K562 (cell line): ENCODE measurements around the gene GGT1. TPM values are rescaled to one million over a fixed set of nuclear protein-coding genes. Genes with fewer than 3 reads are reported as not detected.

ENCODE experiments used
- ATAC-seq: fragments of 200-7000 bp; cut with Tn5 transposase; 3 replicates; pipeline ENCODE4 v1.9.1; 2020; ENCODE audit warnings: moderate library complexity
- BruUV-seq: library from RNA; stranded (reverse); fragments of 400-500 nt; replicated peaks from 2 replicates; lab custom pipeline; 2021; lab: Mats Ljungman, UMichigan
- CTCF ChIA-PET: fragments of 300-600 bp; formaldehyde crosslinking; extraction: SDS; loops from one replicate; lab custom pipeline; 2021; ENCODE audit warnings: low intra/inter-chr PET ratio; lab: Yijun Ruan, JAX
- POLR2A ChIA-PET: fragments of 300-600, 350-650 bp; sonication (Branson Sonifier 250); formaldehyde crosslinking; extraction: SDS; loops from one replicate; lab custom pipeline; 2021; ENCODE audit warnings: antibody characterized with exemption, inconsistent platforms; lab: Yijun Ruan, JAX
- DNase-seq, 4 experiments: peaks; one replicate each; pipeline versions ENCODE4 v3.0.0 to v3.0.0-alpha.2; 2011 to 2018; ENCODE audit warnings: low spot score in 3 of 4, mixed read lengths in 3 of 4; ENCODE audit errors: extremely low read depth in 1 of 4
- FAIRE-seq: peaks from 2 replicates; lab custom pipeline; 2011; peaks lifted over from hg19 to GRCh38; lab: Jason Lieb, UNC
- H2AFZ ChIP-seq: 2 replicates; pipeline ENCODE4 v1.6.0; 2011; ENCODE audit warnings: low read depth, low read length, control low read depth, inconsistent platforms
- H3K27ac ChIP-seq: fragments of 200-600 bp; 3 replicates; pipeline ENCODE4 v1.8.0; 2011; ENCODE audit warnings: low read depth, mild to moderate bottlenecking, control low read depth, inconsistent platforms, low read length, moderate library complexity, mixed read lengths; ENCODE audit errors: extremely low read depth
- H3K27me3 ChIP-seq, 2 experiments: fragments of 300-600 bp in 1 of 2; 2 replicates in 1 of 2; 3 replicates in 1 of 2; pipeline versions ENCODE4 v1.6.0 to v1.8.0; 2011; ENCODE audit warnings: inconsistent platforms in 2 of 2, low read length in 2 of 2, mild to moderate bottlenecking in 1 of 2, mixed read lengths in 1 of 2, moderate library complexity in 1 of 2; ENCODE audit not compliant: control insufficient read depth in 2 of 2, insufficient read depth in 2 of 2
- H3K36me3 ChIP-seq: fragments of 300-600 bp; 3 replicates; pipeline ENCODE4 v1.8.0; 2011; ENCODE audit warnings: mild to moderate bottlenecking, low read length, inconsistent platforms; ENCODE audit not compliant: control insufficient read depth, insufficient read depth
- H3K4me1 ChIP-seq, 2 experiments: fragments of 200-600 bp in 1 of 2; replicated peaks in 1 of 2; 2 replicates in 1 of 2; 3 replicates in 1 of 2; pipeline versions ENCODE4 v1.5.1 to v1.8.0; 2011; ENCODE audit warnings: inconsistent platforms in 2 of 2, low read length in 2 of 2, mild to moderate bottlenecking in 1 of 2, mixed read lengths in 1 of 2, moderate library complexity in 1 of 2; ENCODE audit not compliant: control insufficient read depth in 2 of 2, insufficient read depth in 2 of 2
- H3K4me2 ChIP-seq: 2 replicates; pipeline ENCODE4 v1.6.1; 2011; ENCODE audit warnings: low read length, control low read depth, inconsistent platforms, mixed read lengths; ENCODE audit not compliant: insufficient read depth
- H3K4me3 ChIP-seq: fragments of 200-600 bp; sonication (generic), shearing (Covaris generic); 2 replicates; pipeline ENCODE4 v1.5.1; 2016; ENCODE audit warnings: control low read depth, inconsistent platforms
- H3K79me2 ChIP-seq: fragments of 200-600 bp; 3 replicates; pipeline ENCODE4 v1.8.0; 2011; ENCODE audit warnings: low read length, inconsistent platforms; ENCODE audit not compliant: control insufficient read depth, insufficient read depth
- H3K9ac ChIP-seq, 2 experiments: 2 replicates each; pipeline versions ENCODE4 v1.6.0 to v1.6.1; 2011; ENCODE audit warnings: low read depth in 2 of 2, low read length in 2 of 2, control low read depth in 1 of 2, inconsistent platforms in 1 of 2, mild to moderate bottlenecking in 1 of 2, mixed read lengths in 1 of 2; ENCODE audit not compliant: insufficient read depth in 1 of 2
- H3K9me1 ChIP-seq: one replicate; pipeline ENCODE4 v1.6.0; 2011; ENCODE audit warnings: inconsistent platforms, mild to moderate bottlenecking, low read length, moderate library complexity; ENCODE audit not compliant: control insufficient read depth, insufficient read depth
- H3K9me3 ChIP-seq: replicated peaks from 2 replicates; pipeline ENCODE4 v1.5.1; 2011; ENCODE audit warnings: low read depth, low read length, inconsistent platforms; ENCODE audit not compliant: control insufficient read depth, insufficient read depth
- H4K20me1 ChIP-seq: replicated peaks from 2 replicates; pipeline ENCODE4 v1.6.1; 2011; ENCODE audit warnings: low read length, inconsistent platforms, mixed read lengths; ENCODE audit not compliant: control insufficient read depth, insufficient read depth
- E2F6 ChIP-seq, 2 experiments: IDR thresholded peaks; 2 replicates each; pipeline ENCODE4 v1.6.1; 2011; ENCODE audit warnings: borderline replicate concordance in 1 of 2, control low read depth in 1 of 2, low read depth in 1 of 2, low read length in 1 of 2, mild to moderate bottlenecking in 1 of 2, mixed read lengths in 1 of 2, moderate library complexity in 1 of 2; ENCODE audit not compliant: insufficient read depth in 1 of 2, insufficient read length in 1 of 2, poor library complexity in 1 of 2, severe bottlenecking in 1 of 2; ENCODE audit errors: extremely low read depth in 1 of 2
- KDM4B ChIP-seq, 2 experiments: fragments of 450-650 bp in 1 of 2; sonication (generic) in 1 of 2; IDR thresholded peaks; 2 replicates each; pipeline ENCODE4 v1.6.1; 2016 to 2017; ENCODE audit warnings: borderline replicate concordance in 2 of 2, antibody characterized with exemption in 1 of 2, low read depth in 1 of 2, mild to moderate bottlenecking in 1 of 2
- MCM3 ChIP-seq: fragments of 450-650 bp; IDR thresholded peaks from 2 replicates; pipeline ENCODE4 v1.6.1; 2016
- POLR3A ChIP-seq: IDR thresholded peaks from 2 replicates; pipeline ENCODE4 v1.6.1; 2011; ENCODE audit warnings: borderline replicate concordance, mild to moderate bottlenecking, moderate library complexity; ENCODE audit not compliant: insufficient read length, insufficient read depth; ENCODE audit errors: extremely low read depth
- PRPF4 ChIP-seq: fragments of 200-400 bp; formaldehyde crosslinking; IDR thresholded peaks from one replicate; pipeline ENCODE4 v1.6.1; 2017; ENCODE audit warnings: low read length, low read depth, mild to moderate bottlenecking; ENCODE audit not compliant: insufficient read depth, poor library complexity, severe bottlenecking
- ZNF140 ChIP-seq: fragments of 250-450 bp; sonication (Bioruptor Pico); IDR thresholded peaks from 2 replicates; pipeline ENCODE4 v1.8.0; 2021; ENCODE audit warnings: moderate library complexity, mild to moderate bottlenecking, inconsistent platforms
- ZNF316 ChIP-seq: fragments of 450-650 bp; IDR thresholded peaks from 2 replicates; pipeline ENCODE4 v1.6.1; 2016
- WGBS: fragments of 100-300 bp; shearing (Covaris generic); methylation state at CpG from one replicate; pipeline ENCODE4 v1.1.6; 2016; ENCODE audit warnings: low coverage, mixed read lengths; ENCODE audit not compliant: insufficient coverage; ENCODE audit errors: missing lambda C conversion rate; 5-methylcytosine and 5-hydroxymethylcytosine counted together
- in situ Hi-C: fragments of 300-500 bp; cut with MboI; formaldehyde crosslinking; loops from 4 replicates; pipeline ENCODE4 v1.15.0; 2018; ENCODE audit warnings: inconsistent platforms, mixed read lengths
- intact Hi-C: fragments of 100-400 bp; cut with micrococcal nuclease; formaldehyde crosslinking; loops from 2 replicates; pipeline ENCODE4 v1.14.2; 2022
- polyA plus RNA-seq, 8 experiments: library from polyadenylated mRNA; depleted of rRNA in 4 of 8; stranded (reverse) in 5 of 8; unstranded in 3 of 8; fragments of >200 nt; fragmentation: Nextera tagmentation in 2 of 8; fragmentation: Illumina TruSeq in 1 of 8; extraction: Ambion mirVana in 2 of 8; extraction: Trizol in 1 of 8; gene quantifications; 2 replicates each; pipeline versions ENCODE4 v1.2.1 to v1.2.3, GENCODE V29; 2011 to 2014; ENCODE audit warnings: inconsistent platforms in 1 of 8, missing spikeins in 1 of 8
- total RNA-seq, 7 experiments: library from RNA; depleted of rRNA in 6 of 7; stranded (reverse); fragments of >200 nt in 6 of 7; fragmentation: Illumina TruSeq in 2 of 7; extraction: Trizol in 2 of 7; gene quantifications; 2 replicates each; pipeline versions ENCODE4 v1.2.1 to v1.2.3, GENCODE V29; 2011 to 2021; ENCODE audit warnings: low replicate concordance in 1 of 7
- TF ChIP-seq, protein P1 (sequence below): sonication (generic); formaldehyde crosslinking; IDR thresholded peaks from 2 replicates; pipeline ENCODE4 v1.4.0; 2020; ENCODE audit warnings: mild to moderate bottlenecking, missing genetic modification reagents

The GGT1 gene
- total and polyA plus RNA-seq, 9 of the 15 experiments (the other 6 are each of a cell fraction or from before 2014, with no cell fraction given), result 0.46 to 11.8 (median 6.9) TPM

DNA sequence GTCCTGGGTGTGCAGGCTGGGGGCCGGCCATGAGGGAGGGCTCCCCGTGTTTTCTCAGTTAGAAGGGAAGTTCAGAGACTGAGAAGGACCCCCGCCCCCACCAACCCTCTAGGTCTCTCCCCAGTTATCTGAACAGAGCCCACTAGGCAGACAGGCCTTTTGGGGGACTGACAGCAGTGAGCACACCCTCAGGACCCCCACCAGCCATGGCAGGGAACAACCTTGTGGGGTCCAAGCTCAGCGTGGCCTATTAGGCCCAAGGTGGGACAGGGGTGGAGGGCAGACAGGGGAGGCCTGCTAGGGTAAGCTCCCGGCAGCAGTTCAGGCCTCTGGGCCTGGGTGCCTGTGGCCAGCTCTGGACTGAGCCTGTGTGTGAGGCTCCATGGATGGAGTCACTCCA lies 15.7 kb upstream of the GGT1 start:
- TF ChIP-seq ZNF316 (no peak), MCM3 (no peak), E2F6 (IDR thresholded peaks at IDR 0.05; ENCODE audit: borderline replicate concordance in 1 of 2, extremely low read depth in 1 of 2, insufficient read depth in 1 of 2, insufficient read length in 1 of 2, low read depth in 1 of 2, low read length in 1 of 2, poor library complexity in 1 of 2, severe bottlenecking in 1 of 2) (no peak), ZNF140 (no peak), POLR3A (no peak), KDM4B (IDR thresholded peaks at IDR 0.05; ENCODE audit: borderline replicate concordance in 2 of 2, low read depth in 1 of 2) (no peak), PRPF4 (no peak)
- TF ChIP-seq, protein P1, sequence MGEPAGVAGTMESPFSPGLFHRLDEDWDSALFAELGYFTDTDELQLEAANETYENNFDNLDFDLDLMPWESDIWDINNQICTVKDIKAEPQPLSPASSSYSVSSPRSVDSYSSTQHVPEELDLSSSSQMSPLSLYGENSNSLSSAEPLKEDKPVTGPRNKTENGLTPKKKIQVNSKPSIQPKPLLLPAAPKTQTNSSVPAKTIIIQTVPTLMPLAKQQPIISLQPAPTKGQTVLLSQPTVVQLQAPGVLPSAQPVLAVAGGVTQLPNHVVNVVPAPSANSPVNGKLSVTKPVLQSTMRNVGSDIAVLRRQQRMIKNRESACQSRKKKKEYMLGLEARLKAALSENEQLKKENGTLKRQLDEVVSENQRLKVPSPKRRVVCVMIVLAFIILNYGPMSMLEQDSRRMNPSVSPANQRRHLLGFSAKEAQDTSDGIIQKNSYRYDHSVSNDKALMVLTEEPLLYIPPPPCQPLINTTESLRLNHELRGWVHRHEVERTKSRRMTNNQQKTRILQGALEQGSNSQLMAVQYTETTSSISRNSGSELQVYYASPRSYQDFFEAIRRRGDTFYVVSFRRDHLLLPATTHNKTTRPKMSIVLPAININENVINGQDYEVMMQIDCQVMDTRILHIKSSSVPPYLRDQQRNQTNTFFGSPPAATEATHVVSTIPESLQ (CRISPR knock-in tag), result no peak
- POLR2A ChIA-PET, result no interaction called here
- Histone ChIP-seq H3K4me3 (no peak overlapping the region), H3K4me2 (no peak overlapping the region), H3K79me2 (no peaks in the 10 kb centered on the region), H3K36me3 (no peaks in the 10 kb centered on the region), H3K27ac (no peak overlapping the region), H3K9me3 (no peaks in the 10 kb centered on the region), H3K9me1 (no peaks in the 10 kb centered on the region), H3K4me1 (peaks cover 0 to 19% of the 10 kb centered on the region in 2 experiments; a peak in 2 of 5 replicates), H3K9ac (no peak overlapping the region), H3K27me3 (no peaks in the 10 kb centered on the region), H2AFZ (no peak overlapping the region), H4K20me1 (no peaks in the 10 kb centered on the region)
- intact Hi-C loops, result no loop called here
- CTCF ChIA-PET, result no interaction called here
- BruUV-seq, result no TSS peak
- in situ Hi-C loops, result no loop called here
- DNase-seq (no peak), ATAC-seq (no peak), FAIRE-seq (no peak)
- WGBS, result 34% methylated on average over 3 of the region's 5 CpGs
